ENCODE data around the gene LAX1. TPM values are rescaled to one million over a fixed set of nuclear protein-coding genes. Genes with fewer than 3 reads are reported as not detected.
"Not testable (repeated sequence)": the region's sequence is repeated elsewhere in the genome, so short reads cannot be mapped to it uniquely, and the experiment has no call there.

The LAX1 gene
- total RNA-seq, 2 donors from 2014 or later = 0.15 TPM; not detected in 1

- H3K27me3 Mint-ChIP-seq (ENCODE audit: insufficient read depth) = peaks cover 2% of the 10 kb centered on the region
- Histone ChIP-seq H3K36me3 (ENCODE audit: control insufficient read depth, insufficient read depth, low read length) (no peaks in the 10 kb centered on the region), H3K27ac (ENCODE audit: low read depth, low read length) (no peak overlapping the region), H3K27me3 (ENCODE audit: control insufficient read depth, insufficient read depth, low read length, poor library complexity, severe bottlenecking) (no peaks in the 10 kb centered on the region), H3K9me3 (ENCODE audit: control insufficient read depth, low read length) (no peaks in the 10 kb centered on the region), H3K4me1 (ENCODE audit: control insufficient read depth, insufficient read depth, low read length) (no peaks in the 10 kb centered on the region), H3K4me3 (ENCODE audit: low read length) (no peak overlapping the region), H3K9ac (ENCODE audit: extremely low read depth, low read length, poor library complexity, severe bottlenecking) (no peak overlapping the region)
- DNase-seq = no peak
- no peak for TF ChIP-seq CTCF (conservative IDR thresholded peaks at IDR 0.05)
- H3K27ac Mint-ChIP-seq = no peak overlapping the region
- H3K36me3 Mint-ChIP-seq (ENCODE audit: low read depth) = peaks cover 2% of the 10 kb centered on the region
- no peak overlapping the region for H3K4me3 Mint-ChIP-seq
- no peaks in the 10 kb centered on the region for H3K9me3 Mint-ChIP-seq
- 95 to 98% methylated on average over 6 of the region's 6 CpGs for WGBS, 2 experiments (ENCODE audit: insufficient coverage in 1 of 2, insufficient read length in 1 of 2)
- H3K4me1 Mint-ChIP-seq = peaks cover 6% of the 10 kb centered on the region
Measured at GRCh38 chr1:203746281-203746680, 18.7 kb upstream of the LAX1 start.

- WGBS, 2 experiments (ENCODE audit: insufficient coverage in 1 of 2, insufficient read length in 1 of 2) = 100% methylated on average over 1 to 3 of the region's 3 CpGs
- H3K27ac Mint-ChIP-seq = no peak overlapping the region
Measured at GRCh38 chr1:203751051-203751450, 13.9 kb upstream of the LAX1 start.

GRCh38 chr1:203751618-203752361, 13.2 kb upstream of the LAX1 start:
- not testable (repeated sequence) for H3K27ac ChIP-seq (ENCODE audit: low read depth, low read length); H3K9me3 Mint-ChIP-seq; H3K4me3 ChIP-seq (ENCODE audit: low read length); H3K9ac ChIP-seq (ENCODE audit: extremely low read depth, low read length, poor library complexity, severe bottlenecking); H3K36me3 Mint-ChIP-seq (ENCODE audit: low read depth); H3K4me1 ChIP-seq (ENCODE audit: control insufficient read depth, insufficient read depth, low read length); H3K4me3 Mint-ChIP-seq; H3K36me3 ChIP-seq (ENCODE audit: control insufficient read depth, insufficient read depth, low read length); H3K27me3 Mint-ChIP-seq (ENCODE audit: insufficient read depth); DNase-seq; H3K27ac Mint-ChIP-seq; H3K27me3 ChIP-seq (ENCODE audit: control insufficient read depth, insufficient read depth, low read length, poor library complexity, severe bottlenecking); H3K9me3 ChIP-seq (ENCODE audit: control insufficient read depth, low read length)
- peaks cover 11% of the 10 kb centered on the region for H3K4me1 Mint-ChIP-seq
- WGBS, 2 experiments (ENCODE audit: insufficient coverage in 1 of 2, insufficient read length in 1 of 2) = 82 to 100% methylated on average over 1 to 4 of the region's 5 CpGs

More at GRCh38 chr1:203751051-203751450, 13.9 kb upstream of the LAX1 start:
- no peak overlapping the region for H3K9ac ChIP-seq (ENCODE audit: extremely low read depth, low read length, poor library complexity, severe bottlenecking)
- H3K4me3 Mint-ChIP-seq = no peak overlapping the region
- no peaks in the 10 kb centered on the region for H3K36me3 ChIP-seq (ENCODE audit: control insufficient read depth, insufficient read depth, low read length)
- no peaks in the 10 kb centered on the region for H3K9me3 ChIP-seq (ENCODE audit: control insufficient read depth, low read length)
- peaks cover 6% of the 10 kb centered on the region for H3K4me1 Mint-ChIP-seq
- no peaks in the 10 kb centered on the region for H3K4me1 ChIP-seq (ENCODE audit: control insufficient read depth, insufficient read depth, low read length)
- TF ChIP-seq CTCF (conservative IDR thresholded peaks at IDR 0.05) = no peak
- no peak for DNase-seq
- no peak overlapping the region for H3K27ac ChIP-seq (ENCODE audit: low read depth, low read length)
- H3K27me3 Mint-ChIP-seq (ENCODE audit: insufficient read depth) = peaks cover 2% of the 10 kb centered on the region
- H3K27me3 ChIP-seq (ENCODE audit: control insufficient read depth, insufficient read depth, low read length, poor library complexity, severe bottlenecking) = no peaks in the 10 kb centered on the region
- H3K9me3 Mint-ChIP-seq = no peaks in the 10 kb centered on the region
- H3K4me3 ChIP-seq (ENCODE audit: low read length) = no peak overlapping the region
- peaks cover 2% of the 10 kb centered on the region for H3K36me3 Mint-ChIP-seq (ENCODE audit: low read depth)

Measured in endodermal cell (in vitro differentiated cells).